ENCODE measurements around the gene CUX1. TPM values are rescaled to one million over a fixed set of nuclear protein-coding genes. Genes with fewer than 3 reads are reported as not detected.

Gene CUX1
- total RNA-seq, 1 experiment from 2014 or later, result 37.4 TPM

GRCh38 chr7:101901661-101902491 lies 84.5 kb downstream of the CUX1 start:
- in situ Hi-C loops (cut with HindIII; ENCODE audit: low pct_unique_long_range_greater_than_20kb, low sequenced_read_pairs), result no loop called here
- DNase-seq (ENCODE audit: low read depth), result no peak

- in situ Hi-C loops (cut with HindIII; ENCODE audit: low pct_unique_long_range_greater_than_20kb, low sequenced_read_pairs), result no loop called here
These were observed 85.5 kb downstream of the CUX1 start for GRCh38 chr7:101902680-101903514.

GRCh38 chr7:101903515-101903868 lies 86.1 kb downstream of the CUX1 start:
- in situ Hi-C loops (cut with HindIII; ENCODE audit: low pct_unique_long_range_greater_than_20kb, low sequenced_read_pairs), result no loop called here
- DNase-seq (ENCODE audit: low read depth), result no peak

More at GRCh38 chr7:101902680-101903514, 85.5 kb downstream of the CUX1 start:
- no peak for DNase-seq (ENCODE audit: low read depth)

- in situ Hi-C loops (cut with HindIII; ENCODE audit: low pct_unique_long_range_greater_than_20kb, low sequenced_read_pairs), result no loop called here
- no peak for DNase-seq (ENCODE audit: low read depth)
These were observed 86.6 kb downstream of the CUX1 start for GRCh38 chr7:101904019-101904418.

- DNase-seq (ENCODE audit: low read depth), result no peak
- in situ Hi-C loops (cut with HindIII; ENCODE audit: low pct_unique_long_range_greater_than_20kb, low sequenced_read_pairs), result no loop called here
These were observed 87.9 kb downstream of the CUX1 start for GRCh38 chr7:101905203-101905865.

- DNase-seq (ENCODE audit: low read depth), result no peak
- in situ Hi-C loops (cut with HindIII; ENCODE audit: low pct_unique_long_range_greater_than_20kb, low sequenced_read_pairs), result no loop called here
These were observed 89.1 kb downstream of the CUX1 start for GRCh38 chr7:101906291-101907240.

- in situ Hi-C loops (cut with HindIII; ENCODE audit: low pct_unique_long_range_greater_than_20kb, low sequenced_read_pairs), result no loop called here
- DNase-seq (ENCODE audit: low read depth), result no peak
These were observed 93.8 kb downstream of the CUX1 start for GRCh38 chr7:101910991-101911799.

GRCh38 chr7:101911800-101912715 lies 94.6 kb downstream of the CUX1 start:
- DNase-seq (ENCODE audit: low read depth), result peak; percentile 18
- in situ Hi-C loops (cut with HindIII; ENCODE audit: low pct_unique_long_range_greater_than_20kb, low sequenced_read_pairs), result no loop called here

- in situ Hi-C loops (cut with HindIII; ENCODE audit: low pct_unique_long_range_greater_than_20kb, low sequenced_read_pairs), result no loop called here
- peak; percentile 88 for DNase-seq (ENCODE audit: low read depth)
These were observed 95.3 kb downstream of the CUX1 start for GRCh38 chr7:101912716-101913110.

- no peak for DNase-seq (ENCODE audit: low read depth)
- in situ Hi-C loops (cut with HindIII; ENCODE audit: low pct_unique_long_range_greater_than_20kb, low sequenced_read_pairs), result no loop called here
These were observed 95.9 kb downstream of the CUX1 start for GRCh38 chr7:101913247-101913721.

- in situ Hi-C loops (cut with HindIII; ENCODE audit: low pct_unique_long_range_greater_than_20kb, low sequenced_read_pairs), result no loop called here
- no peak for DNase-seq (ENCODE audit: low read depth)
These were observed 96.4 kb downstream of the CUX1 start for GRCh38 chr7:101913851-101914250.

GRCh38 chr7:101915000-101915399 lies 97.6 kb downstream of the CUX1 start:
- in situ Hi-C loops (cut with HindIII; ENCODE audit: low pct_unique_long_range_greater_than_20kb, low sequenced_read_pairs), result no loop called here
- DNase-seq (ENCODE audit: low read depth), result no peak

- in situ Hi-C loops (cut with HindIII; ENCODE audit: low pct_unique_long_range_greater_than_20kb, low sequenced_read_pairs), result no loop called here
- DNase-seq (ENCODE audit: low read depth), result no peak
These were observed 98.8 kb downstream of the CUX1 start for GRCh38 chr7:101916041-101916800.

- in situ Hi-C loops (cut with HindIII; ENCODE audit: low pct_unique_long_range_greater_than_20kb, low sequenced_read_pairs), result no loop called here
These were observed 99.5 kb downstream of the CUX1 start for GRCh38 chr7:101916876-101917275.

GRCh38 chr7:101917566-101917965 lies 100.1 kb downstream of the CUX1 start:
- in situ Hi-C loops (cut with HindIII; ENCODE audit: low pct_unique_long_range_greater_than_20kb, low sequenced_read_pairs), result no loop called here
- no peak for DNase-seq (ENCODE audit: low read depth)

More at GRCh38 chr7:101916876-101917275, 99.5 kb downstream of the CUX1 start:
- no peak for DNase-seq (ENCODE audit: low read depth)
